Dedifferentiated amniotic fluid mesenchymal stem cell (primary cell): ENCODE results near the gene SLC7A1.

Experiments
- DNase-seq: peaks from one replicate; pipeline ENCODE4 v3.0.0-alpha.2; 2016; ENCODE audit errors: extremely low spot score

The SLC7A1 gene

GRCh38 chr13:29489650-29490560 lies 105.6 kb downstream of the SLC7A1 start:
- DNase-seq: no peak

- no peak for DNase-seq
Observed at GRCh38 chr13:29487466-29488454, 107.7 kb downstream of the SLC7A1 start.

GRCh38 chr13:29486551-29486950 lies 108.9 kb downstream of the SLC7A1 start:
- DNase-seq: no peak

DNA sequence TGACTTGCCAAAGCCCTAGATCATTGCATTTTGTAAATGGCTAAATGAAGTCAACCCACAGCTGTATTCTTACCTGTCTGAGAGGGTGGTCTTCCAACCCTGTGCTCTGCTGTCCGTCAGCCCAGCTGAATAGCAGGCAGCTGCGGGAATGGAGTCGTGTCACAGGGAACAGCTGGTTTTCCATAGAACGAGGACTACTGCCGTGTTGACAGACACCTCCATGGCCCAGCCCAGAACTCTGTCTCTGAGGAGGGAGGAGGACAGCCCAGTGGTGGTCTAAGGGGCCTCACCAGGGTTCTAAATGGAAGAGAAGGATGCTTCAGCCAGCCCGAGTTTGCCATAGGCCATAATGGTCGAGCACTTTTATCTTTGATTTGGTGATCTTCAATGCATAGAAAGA lies 110.7 kb downstream of the SLC7A1 start:
- no peak for DNase-seq

DNA sequence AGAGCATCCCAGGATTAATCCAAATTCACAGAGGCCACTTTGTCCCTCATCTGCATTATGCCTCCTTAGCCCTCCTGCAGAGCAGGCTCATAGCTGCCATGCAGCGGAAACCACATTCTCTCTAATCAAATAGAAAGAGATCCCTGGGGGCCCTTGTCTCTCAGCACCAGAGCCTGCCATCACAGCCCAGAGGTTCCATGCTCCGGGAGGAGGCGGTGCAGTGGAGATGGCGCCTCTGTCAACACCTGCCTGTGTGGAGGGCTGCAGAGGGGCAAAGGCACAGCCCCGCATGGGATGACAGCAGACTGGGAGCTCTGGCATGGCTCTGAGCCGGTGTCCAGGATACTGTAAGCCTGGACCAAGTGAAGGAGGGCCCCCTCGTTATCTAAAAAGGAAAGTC lies 111.3 kb downstream of the SLC7A1 start:
- no peak for DNase-seq

GRCh38 chr13:29483623-29484022 lies 111.9 kb downstream of the SLC7A1 start:
- no peak for DNase-seq

DNA sequence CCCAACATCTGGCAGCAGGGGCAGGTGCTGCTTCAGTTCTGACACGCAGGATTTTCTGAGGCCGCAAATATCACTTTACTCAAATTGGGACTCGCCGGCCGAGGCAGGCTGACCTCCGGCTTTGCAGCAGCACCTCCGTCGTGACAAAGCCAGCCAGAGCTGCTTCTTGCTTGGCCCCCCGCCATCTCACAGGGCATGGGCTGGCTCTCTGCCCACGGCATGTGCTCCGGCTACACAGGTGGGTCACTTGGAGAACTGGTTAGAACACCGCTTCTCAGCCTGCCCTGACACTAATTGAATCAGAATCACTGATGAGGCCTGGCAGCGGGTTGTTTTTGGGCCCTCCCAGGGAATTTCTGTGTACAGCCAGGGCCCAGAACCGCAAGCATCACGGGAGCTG lies 112.3 kb downstream of the SLC7A1 start:
- DNase-seq: no peak

- no peak for DNase-seq
Observed at GRCh38 chr13:29482504-29482903, 113.0 kb downstream of the SLC7A1 start.

DNA sequence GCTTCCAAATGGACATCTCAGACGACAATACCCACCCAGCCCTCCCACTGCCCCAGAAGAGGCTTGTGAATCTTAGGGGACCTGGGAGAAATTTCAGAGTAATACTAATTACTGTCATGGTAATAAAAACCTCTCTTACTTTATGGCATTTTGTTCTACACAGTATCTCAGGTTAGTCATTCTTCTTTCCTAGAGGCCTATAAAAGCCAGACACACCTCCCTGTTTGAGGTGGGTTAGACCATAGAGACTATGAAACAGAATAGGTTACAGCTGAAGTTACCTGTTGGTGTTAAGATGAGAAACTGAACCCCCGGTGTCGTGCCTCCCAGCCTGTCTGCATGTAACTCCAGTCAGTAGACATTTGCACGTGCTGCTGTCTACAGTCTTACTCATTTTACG lies 113.9 kb downstream of the SLC7A1 start:
- no peak for DNase-seq

- DNase-seq: no peak
Observed at GRCh38 chr13:29480893-29481525, 114.5 kb downstream of the SLC7A1 start.

- DNase-seq: no peak
Observed at GRCh38 chr13:29479716-29480492, 115.6 kb downstream of the SLC7A1 start.

- no peak for DNase-seq
Observed at GRCh38 chr13:29476046-29476445, 119.4 kb downstream of the SLC7A1 start.

GRCh38 chr13:29474991-29475390 lies 120.5 kb downstream of the SLC7A1 start:
- DNase-seq: peak; percentile 38

DNA sequence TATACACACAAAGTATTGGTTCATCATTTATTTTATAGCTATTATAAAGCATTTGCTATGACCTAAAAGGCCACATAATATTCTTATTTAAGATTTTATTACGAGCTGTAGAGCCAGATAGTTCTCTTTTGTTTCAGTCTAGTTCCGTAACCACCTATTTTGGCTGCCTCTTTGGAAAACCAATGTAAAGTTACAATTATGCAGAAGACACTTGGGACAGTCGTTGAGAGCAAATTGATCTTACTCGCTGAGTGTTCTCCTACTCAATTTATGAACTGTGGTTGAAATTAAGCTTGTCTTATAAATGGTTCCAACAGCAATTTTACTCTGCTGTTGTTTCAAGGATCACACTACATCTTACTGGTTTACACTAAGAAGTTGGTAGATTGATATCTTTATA lies 122.3 kb downstream of the SLC7A1 start:
- no peak for DNase-seq

DNA sequence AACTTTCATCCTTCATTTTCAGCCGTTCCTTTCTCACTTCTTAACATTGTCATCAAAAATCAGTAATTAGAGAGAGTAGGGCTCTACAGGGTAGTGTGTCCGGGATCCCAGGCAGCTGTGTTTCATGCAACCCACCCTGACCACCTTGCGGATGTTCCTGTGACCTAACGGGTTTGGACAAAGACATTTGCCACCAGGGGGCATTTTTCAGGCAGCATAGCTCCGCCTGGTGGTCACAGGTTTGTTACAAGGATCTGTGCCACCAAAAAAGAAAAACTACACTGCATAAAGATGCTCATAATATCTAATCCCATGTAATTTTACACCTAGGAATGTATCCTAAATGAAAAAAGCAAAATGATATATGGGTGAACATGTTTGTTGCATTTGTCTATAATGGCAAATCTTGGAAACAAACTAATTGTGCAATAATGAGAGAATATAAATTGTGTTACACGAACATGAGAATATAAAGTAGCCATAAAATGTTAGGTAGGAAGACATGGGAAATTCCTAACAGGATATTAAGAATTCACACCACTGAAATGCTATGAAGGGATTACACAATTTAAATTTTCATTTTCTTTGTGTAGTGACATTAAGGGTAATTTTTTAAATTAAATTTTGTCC lies 123.0 kb downstream of the SLC7A1 start:
- peak; percentile 27 for DNase-seq

DNA sequence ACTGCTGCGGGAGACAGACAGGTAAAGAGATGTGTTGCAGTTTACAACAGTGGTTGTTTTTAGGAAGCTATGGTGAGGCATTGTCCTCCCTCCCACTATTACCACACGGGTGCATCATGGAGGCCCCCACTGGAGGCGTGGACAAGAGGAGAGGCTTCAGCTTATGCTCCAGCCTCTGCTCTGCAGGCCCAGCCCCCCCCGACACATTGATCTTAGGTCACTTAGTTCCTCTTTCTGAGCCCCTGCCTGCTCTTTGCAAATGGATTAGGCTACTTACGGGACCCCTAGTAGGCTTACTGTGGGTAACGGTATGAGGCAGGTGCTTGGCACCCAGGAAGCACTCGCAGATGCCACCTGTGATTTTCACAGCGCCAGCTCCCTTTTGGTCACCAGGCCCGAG lies 123.9 kb downstream of the SLC7A1 start:
- DNase-seq: no peak

DNA sequence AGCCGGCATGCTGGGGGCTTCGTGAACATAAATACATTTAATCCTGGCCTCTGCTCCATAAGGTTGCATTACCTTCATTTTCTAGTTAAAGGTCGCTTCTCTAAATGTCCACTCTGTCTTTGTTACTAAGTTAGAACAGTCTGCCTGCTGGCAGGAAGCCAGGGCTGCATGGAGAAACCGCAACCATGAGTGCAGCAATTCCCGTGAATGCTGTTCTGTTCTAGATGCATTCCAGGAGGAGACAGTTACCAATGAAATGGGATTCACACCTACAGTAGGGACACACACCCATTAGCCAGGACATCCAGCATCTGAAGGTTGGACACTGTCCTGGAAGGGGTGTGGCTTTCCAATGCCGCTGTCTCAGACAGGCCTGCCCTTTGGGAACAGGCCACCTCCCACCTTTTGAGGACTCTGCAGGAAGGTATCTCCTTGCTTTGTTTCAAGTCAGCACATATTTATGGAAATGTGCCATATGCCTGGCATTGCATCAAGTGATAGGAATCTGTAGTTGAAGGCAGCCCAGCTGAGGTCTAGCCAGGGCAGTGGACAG lies 129.7 kb downstream of the SLC7A1 start:
- peak; percentile 18 for DNase-seq

GRCh38 chr13:29464105-29464679 lies 131.3 kb downstream of the SLC7A1 start:
- DNase-seq: no peak

- no peak for DNase-seq
Observed at GRCh38 chr13:29459813-29460355, 135.6 kb downstream of the SLC7A1 start.
